Measurements from ENCODE around the gene RND1. TPM values are rescaled to one million over a fixed set of nuclear protein-coding genes. Genes with fewer than 3 reads are reported as not detected.
"Not testable (repeated sequence)": the region's sequence is repeated elsewhere in the genome, so short reads cannot be mapped to it uniquely, and the experiment has no call there.

RND1 gene
- polyA plus RNA-seq (2012; ENCODE audit: missing spikeins), result 4.0 TPM

DNA sequence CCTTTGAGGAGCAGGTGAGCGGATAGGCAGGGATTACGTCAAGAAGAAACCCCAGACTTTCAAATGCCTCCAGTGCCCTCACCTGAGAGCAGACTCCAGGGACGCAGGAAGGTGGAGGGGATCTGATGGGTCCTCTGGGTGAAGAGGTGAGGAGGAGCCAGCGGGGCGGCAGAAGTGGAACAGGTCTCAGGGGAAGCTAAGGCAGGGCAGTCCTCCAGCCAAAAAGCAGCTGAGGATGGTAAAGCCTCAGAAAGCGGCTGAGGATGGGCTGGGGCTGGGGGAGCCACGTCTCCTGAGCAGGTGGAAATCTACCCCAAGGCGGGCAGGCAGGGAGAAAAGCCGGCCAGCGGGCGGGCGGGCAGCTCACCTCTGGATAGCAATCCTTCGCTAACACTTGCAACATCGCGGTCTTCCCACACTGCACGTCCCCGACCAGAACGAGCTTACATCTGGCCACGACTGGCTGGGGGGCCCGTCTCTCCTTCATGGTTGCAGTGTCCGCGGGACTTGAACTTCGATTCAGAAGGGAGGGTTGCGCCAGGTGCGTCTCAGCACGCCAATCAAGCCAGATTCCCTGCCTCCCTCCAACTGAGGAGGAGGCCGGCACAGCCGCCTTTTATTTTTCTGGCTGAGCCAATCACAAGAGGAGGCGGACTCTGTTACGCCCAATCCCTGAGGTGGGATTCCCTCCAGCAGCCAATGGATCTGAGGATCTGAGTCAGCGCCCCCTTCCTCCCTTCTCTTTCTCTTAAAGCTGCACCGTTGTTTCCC is at the start of gene RND1:
Gene RND1, minus strand, starts transcription at position 590 of the 771 bp plus-strand sequence. Its CDS starts 103 bp downstream, at position 487.
- peak; percentile 99 for TF ChIP-seq POLR2A (IDR thresholded peaks at IDR 0.05; ENCODE audit: low read depth, low read length)
- peak; percentile 99 for TF ChIP-seq POLR2AphosphoS5 (IDR thresholded peaks at IDR 0.05; ENCODE audit: low read depth, low read length)
- TF ChIP-seq TAF1 (IDR thresholded peaks at IDR 0.05; ENCODE audit: borderline replicate concordance, low read depth, low read length), result peak; percentile 86
- DNase-seq (ENCODE audit: insufficient read length) (peak; percentile 82), FAIRE-seq (peak; percentile 95)

DNA sequence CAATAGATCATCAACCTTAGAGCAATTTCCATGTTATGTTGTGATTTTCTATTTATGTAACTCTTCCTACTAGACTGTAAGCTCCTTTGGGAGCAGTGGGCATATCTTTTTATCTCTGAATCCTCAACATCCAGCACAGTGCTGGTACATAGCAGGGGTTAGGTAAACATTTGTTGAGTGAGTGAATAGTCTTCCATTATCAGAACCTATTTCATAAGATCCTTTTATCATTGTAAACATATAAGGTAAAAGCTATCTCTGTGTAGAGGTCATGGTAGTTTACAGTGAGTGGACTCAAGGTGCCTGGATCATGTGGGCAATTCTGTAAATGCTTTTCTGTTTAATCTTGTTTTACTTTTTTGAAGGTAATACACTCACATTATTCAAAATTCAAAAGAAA is 44.5 kb upstream of the RND1 start:
- FAIRE-seq, result no peak
- DNase-seq (ENCODE audit: insufficient read length), result no peak
- TF ChIP-seq POLR2AphosphoS5 (IDR thresholded peaks at IDR 0.05; ENCODE audit: low read depth, low read length) (no peak), POLR2A (IDR thresholded peaks at IDR 0.05; ENCODE audit: low read depth, low read length) (no peak), TAF1 (IDR thresholded peaks at IDR 0.05; ENCODE audit: borderline replicate concordance, low read depth, low read length) (no peak)

DNA sequence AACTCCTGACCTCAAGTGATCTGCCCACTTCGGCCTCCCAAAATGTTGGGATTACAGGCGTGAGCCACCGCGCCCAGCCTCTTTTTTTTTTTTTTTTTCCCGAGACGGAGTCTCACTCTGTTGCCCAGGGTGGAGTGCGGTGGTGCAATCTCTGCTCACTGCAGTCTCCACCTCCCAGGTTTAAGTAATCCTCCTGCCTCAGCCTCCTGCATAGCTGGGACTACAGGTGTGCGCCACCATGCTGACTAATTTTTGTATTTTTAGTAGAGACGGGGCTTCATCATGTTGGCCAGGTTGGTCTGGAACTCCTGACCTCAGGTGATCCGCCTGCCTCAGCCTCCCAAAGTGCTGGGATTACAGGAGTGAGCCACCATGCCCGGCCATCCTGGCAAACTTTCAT is 44.0 kb upstream of the RND1 start:
- DNase-seq (ENCODE audit: insufficient read length); FAIRE-seq: not testable (repeated sequence)

DNA sequence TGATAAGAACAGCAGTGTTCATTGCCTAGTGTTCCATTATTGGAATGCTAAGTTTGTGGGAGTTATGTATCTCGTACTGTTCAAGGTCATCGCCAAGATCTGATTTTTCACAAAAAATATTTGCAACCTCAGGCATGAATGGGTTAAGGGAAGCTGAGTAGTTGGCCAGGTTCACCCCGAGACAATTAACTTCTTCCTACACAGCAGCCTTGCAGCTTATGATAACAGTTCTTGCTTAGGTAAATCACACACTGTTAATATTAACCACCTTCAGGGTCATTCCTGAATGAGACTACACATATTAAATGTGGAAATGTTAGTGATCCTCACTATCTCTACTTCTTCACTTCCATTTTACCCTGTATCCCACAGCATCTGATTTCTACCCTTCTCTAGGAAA is 41.6 kb upstream of the RND1 start:
- FAIRE-seq (no peak), DNase-seq (ENCODE audit: insufficient read length) (no peak)
- TF ChIP-seq POLR2AphosphoS5 (IDR thresholded peaks at IDR 0.05; ENCODE audit: low read depth, low read length), result no peak

DNA sequence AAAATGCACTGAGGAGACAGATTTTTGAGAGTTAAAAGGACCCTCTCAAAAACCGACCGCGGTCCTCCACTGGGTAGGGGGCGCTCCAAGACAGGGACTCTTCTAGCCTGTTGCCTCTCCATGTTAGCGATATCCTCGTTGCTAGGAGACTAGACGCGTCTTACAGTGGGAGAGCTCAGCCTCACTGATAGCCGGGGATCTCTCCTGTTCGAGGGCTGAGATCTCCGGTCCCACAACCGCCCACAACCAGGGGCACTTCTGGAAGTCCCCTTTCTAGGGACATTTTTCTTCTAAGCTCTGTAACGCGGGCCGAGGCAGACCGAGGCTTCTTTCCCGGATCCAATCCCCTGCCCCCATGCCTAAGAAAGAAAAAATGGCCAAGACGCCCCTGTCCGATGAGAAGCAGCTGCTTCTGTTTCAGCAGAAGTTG is 38.3 kb upstream of the RND1 start:
- DNase-seq (ENCODE audit: insufficient read length), result peak; percentile 46
- TF ChIP-seq POLR2A (IDR thresholded peaks at IDR 0.05; ENCODE audit: low read depth, low read length), result no peak
- TF ChIP-seq POLR2AphosphoS5 (IDR thresholded peaks at IDR 0.05; ENCODE audit: low read depth, low read length), result no peak
- TF ChIP-seq TAF1 (IDR thresholded peaks at IDR 0.05; ENCODE audit: borderline replicate concordance, low read depth, low read length), result no peak
- FAIRE-seq, result peak; percentile 84

DNA sequence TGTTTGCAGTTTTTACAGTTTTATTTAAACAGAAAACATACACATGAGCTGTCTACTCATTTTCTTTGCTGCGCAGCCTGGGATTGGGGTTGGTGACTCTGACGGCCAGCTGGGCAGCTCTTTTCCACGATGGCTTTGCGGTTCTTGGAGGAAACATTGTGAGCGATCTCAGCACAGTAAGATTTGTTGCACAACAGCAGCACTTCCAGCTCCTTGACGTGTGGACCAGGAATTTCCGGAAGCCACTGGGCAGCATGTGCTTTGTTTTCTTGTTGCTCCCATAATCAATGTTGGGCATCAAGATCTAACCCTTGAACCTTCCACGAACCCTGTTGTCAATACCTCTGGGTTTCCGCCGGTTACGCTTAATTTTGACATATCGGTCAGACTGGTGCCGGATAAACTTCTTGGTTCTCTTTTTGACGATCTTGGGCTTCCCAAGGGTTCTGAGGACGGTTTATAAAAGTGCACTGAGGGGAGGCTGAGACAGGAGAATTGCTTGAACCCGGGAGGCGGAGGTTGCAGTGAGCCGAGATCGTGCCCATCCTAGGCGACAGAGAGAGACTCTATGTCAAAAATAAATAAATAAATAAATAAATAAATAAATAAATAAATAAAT is 37.8 kb upstream of the RND1 start:
- DNase-seq (ENCODE audit: insufficient read length) (no peak), FAIRE-seq (no peak)
- TF ChIP-seq POLR2AphosphoS5 (IDR thresholded peaks at IDR 0.05; ENCODE audit: low read depth, low read length), result no peak
- no peak for TF ChIP-seq TAF1 (IDR thresholded peaks at IDR 0.05; ENCODE audit: borderline replicate concordance, low read depth, low read length)

DNA sequence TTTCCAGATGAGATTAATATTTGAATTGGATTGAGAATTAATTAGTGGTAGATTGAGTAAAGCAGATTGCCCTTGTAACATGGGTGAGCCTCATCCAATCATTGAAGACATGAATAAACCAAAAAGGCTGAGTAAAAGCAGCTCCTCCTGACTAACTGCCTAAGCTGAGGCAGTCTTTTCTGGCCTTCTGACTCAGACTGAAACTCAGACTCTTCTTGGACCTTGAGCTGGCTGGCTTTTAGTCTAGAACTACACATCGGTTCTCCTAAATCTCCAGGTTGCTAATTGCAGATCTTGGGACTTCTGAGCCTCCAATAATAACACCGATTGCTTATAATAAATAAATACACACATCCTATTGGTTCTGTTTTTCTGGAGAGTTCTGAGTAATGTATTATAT is 35.6 kb upstream of the RND1 start:
- TF ChIP-seq POLR2A (IDR thresholded peaks at IDR 0.05; ENCODE audit: low read depth, low read length), result no peak
- no peak for TF ChIP-seq POLR2AphosphoS5 (IDR thresholded peaks at IDR 0.05; ENCODE audit: low read depth, low read length)
- TF ChIP-seq TAF1 (IDR thresholded peaks at IDR 0.05; ENCODE audit: borderline replicate concordance, low read depth, low read length), result no peak
- no peak for FAIRE-seq
- DNase-seq (ENCODE audit: insufficient read length), result peak; percentile 27

DNA sequence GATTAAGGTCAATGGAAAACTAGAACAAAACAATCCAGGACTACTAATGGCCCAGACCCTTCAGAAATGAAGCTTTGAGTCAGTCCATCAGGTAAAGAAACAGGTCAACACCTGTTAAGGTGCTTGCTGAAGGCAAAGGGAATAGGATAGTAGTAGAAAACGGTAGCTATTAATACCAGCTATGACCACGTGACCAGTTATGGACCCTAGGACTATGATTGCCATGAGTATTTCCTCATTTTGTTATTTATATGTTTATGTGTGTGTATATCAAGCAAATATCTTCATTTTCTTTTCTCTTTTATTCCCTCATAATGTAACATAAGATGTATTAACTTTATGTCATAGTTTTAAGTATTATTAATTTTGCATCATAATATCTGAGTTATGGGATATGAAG is 34.0 kb upstream of the RND1 start:
- no peak for TF ChIP-seq POLR2A (IDR thresholded peaks at IDR 0.05; ENCODE audit: low read depth, low read length)
- TF ChIP-seq POLR2AphosphoS5 (IDR thresholded peaks at IDR 0.05; ENCODE audit: low read depth, low read length), result no peak
- DNase-seq (ENCODE audit: insufficient read length), result no peak
- FAIRE-seq, result no peak

DNA sequence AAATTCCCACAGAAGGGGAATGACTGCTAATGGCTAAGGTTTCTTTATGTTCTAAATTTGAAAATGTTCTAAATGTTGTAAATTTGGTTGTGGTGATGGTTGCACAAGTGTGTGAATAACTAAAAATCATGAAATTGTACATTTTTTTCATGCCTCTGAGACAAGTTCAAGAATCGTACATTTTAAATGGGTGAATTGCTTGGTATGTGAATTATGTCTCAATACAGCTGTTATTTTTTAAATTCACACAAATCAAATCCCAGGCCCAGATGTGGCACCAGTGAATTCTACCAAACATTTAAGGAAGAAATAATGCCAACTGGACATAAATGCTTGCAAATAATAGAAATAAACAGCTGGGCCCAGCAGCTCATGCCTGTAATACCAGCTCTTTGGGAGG is 28.6 kb upstream of the RND1 start:
- TF ChIP-seq POLR2A (IDR thresholded peaks at IDR 0.05; ENCODE audit: low read depth, low read length) (no peak), POLR2AphosphoS5 (IDR thresholded peaks at IDR 0.05; ENCODE audit: low read depth, low read length) (no peak), TAF1 (IDR thresholded peaks at IDR 0.05; ENCODE audit: borderline replicate concordance, low read depth, low read length) (no peak)
- DNase-seq (ENCODE audit: insufficient read length) (no peak), FAIRE-seq (no peak)

DNA sequence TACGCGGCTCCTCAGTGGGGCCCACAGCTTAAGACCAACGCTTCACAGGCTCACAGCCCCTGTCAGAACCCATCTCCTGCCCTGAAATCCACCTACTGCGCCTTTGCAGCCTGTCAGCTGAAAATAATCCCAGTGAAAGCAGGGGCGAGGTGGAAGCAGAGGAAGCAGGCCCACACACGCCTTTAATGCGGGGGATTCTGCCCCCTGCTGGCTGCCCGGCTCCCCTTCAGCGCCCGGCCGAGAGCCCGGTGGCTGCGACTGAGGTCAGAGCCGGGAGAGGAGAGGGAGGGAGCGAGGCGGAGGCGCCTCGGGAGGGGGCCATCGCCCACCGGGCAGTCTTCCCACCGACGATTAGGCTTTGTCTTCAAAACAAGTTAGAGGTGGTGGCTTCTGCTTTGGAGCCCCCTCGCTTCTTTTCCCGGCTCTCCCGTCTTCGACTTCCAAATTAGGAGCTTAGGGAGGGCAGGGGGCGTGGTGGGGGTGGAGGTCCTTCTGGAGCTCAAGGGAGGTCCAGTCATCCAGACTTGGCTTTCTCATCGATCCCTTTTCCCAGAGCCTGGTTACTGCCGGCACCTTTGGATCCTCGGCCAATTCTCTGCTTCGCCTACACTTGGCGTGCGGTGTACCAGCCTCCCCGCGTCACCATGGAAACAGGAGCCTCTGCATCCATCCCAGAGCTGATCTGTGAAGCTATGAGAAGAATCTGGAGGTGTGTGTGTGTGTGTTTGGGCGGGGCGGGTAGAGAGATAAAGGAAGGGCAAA is 25.2 kb upstream of the RND1 start:
- FAIRE-seq, result no peak
- TF ChIP-seq TAF1 (IDR thresholded peaks at IDR 0.05; ENCODE audit: borderline replicate concordance, low read depth, low read length), result no peak
- TF ChIP-seq POLR2A (IDR thresholded peaks at IDR 0.05; ENCODE audit: low read depth, low read length), result no peak
- no peak for TF ChIP-seq POLR2AphosphoS5 (IDR thresholded peaks at IDR 0.05; ENCODE audit: low read depth, low read length)
- peak; percentile 51 for DNase-seq (ENCODE audit: insufficient read length)

DNA sequence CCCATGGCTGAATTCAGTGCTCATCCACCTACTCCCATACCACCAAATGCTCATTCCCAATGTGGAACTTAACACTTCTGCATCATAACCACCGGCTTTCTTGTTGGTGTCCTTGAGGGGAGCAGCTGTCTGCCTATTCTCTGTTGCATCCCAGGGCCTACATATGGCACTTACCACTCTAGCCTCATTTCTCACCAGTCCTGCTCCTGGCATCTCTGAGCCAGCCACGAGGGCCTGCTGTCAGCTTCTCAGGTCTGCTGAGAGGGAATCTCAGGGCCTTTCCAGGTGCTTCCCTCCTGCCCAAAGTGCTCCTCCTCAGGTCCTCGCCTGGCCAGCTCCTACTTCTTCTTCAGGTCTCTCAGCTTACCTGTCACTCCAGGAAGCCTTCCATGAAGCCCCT is 24.0 kb upstream of the RND1 start:
- FAIRE-seq (no peak), DNase-seq (ENCODE audit: insufficient read length) (no peak)
- no peak for TF ChIP-seq POLR2AphosphoS5 (IDR thresholded peaks at IDR 0.05; ENCODE audit: low read depth, low read length)
- no peak for TF ChIP-seq TAF1 (IDR thresholded peaks at IDR 0.05; ENCODE audit: borderline replicate concordance, low read depth, low read length)
- TF ChIP-seq POLR2A (IDR thresholded peaks at IDR 0.05; ENCODE audit: low read depth, low read length), result no peak
